HG03175 (cell line): ENCODE measurements around the gene DNAJC2.
"Not testable (repeated sequence)": the region's sequence is repeated elsewhere in the genome, so short reads cannot be mapped to it uniquely, and the experiment has no call there.

Experiments used
- ATAC-seq: cut with Tn5 transposase; IDR thresholded peaks from one replicate; pipeline ENCODE4 v1.9.1; 2021; ENCODE audit warnings: mild to moderate bottlenecking, moderate library complexity; ENCODE audit not compliant: unreplicated experiment

The DNAJC2 gene

DNA sequence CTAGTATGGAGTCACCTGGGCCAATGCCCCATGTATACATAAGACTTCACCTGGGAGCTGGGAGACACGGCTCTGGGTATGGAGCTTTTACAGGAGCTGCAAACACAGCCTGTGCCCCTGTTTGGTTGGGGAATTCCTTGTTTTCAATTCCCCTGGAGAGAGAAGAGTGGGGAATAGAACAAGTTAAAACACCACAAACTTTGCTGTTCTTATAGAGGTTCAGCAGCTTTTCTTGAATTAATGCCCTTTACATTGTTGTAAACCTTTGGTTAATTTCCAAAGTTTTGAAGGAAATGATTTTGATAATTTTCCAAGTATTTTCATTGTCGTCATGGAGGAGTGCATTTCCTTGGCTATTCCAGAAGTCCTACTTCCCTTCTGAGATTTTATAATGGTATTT lies 66.4 kb downstream of the DNAJC2 start:
- ATAC-seq, result not testable (repeated sequence)

DNA sequence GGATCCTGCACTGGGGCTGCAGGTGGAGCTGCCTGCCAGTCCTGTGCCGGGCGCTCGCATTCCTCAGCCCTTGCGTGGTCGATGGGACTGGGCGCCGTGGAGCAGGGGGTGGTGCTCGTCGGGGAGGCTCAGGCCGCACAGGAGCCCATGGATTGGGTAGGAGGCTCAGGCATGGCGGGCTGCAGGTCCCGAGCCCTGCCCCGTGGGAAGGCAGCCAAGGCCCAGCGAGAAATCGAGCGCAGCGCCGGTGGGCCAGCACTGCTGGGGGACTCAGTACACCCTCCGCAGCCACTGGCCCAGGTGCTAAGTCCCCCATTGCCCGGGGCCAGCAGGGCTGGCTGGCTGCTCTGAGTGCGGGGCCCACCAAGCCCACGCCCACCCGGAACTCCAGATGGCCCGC lies 69.7 kb downstream of the DNAJC2 start:
- not testable (repeated sequence) for ATAC-seq

DNA sequence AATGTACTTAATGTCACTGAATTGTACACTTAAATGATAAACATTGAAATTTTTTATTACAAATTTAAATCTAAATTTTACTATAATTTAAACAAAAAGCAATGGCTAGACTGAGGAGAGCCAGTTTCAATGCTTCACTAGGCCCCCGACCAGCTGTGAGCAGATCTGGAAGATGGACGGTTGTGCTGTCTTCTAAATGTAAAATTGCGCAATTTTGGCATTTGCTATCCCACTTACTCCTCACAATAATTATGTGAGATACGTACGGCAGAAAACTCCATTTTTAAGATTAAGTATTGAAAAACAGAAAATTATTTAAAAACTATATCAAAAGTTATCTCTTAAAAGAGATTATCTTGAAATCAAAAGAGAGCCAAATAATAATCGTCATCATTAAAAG lies 71.2 kb downstream of the DNAJC2 start:
- not testable (repeated sequence) for ATAC-seq

DNA sequence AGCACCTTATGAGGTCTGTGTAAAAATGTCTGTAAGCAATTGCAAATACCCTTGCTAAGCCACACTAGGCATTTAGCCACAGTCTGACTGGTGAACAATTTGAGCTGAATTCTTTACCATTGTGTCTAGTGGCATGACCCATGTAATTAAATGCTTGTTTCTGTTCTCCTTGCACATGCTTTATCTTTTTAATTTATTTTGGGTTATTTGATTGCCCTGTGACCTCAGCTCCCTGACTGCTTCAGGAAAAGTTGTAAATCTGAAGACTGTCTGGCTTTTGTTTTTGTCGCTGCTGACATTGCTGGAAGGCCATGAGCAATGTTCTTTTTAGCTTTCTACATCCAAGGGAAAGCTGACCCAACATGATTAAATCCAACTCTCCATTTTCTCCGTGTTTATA lies 78.3 kb downstream of the DNAJC2 start:
- ATAC-seq, result not testable (repeated sequence)

DNA sequence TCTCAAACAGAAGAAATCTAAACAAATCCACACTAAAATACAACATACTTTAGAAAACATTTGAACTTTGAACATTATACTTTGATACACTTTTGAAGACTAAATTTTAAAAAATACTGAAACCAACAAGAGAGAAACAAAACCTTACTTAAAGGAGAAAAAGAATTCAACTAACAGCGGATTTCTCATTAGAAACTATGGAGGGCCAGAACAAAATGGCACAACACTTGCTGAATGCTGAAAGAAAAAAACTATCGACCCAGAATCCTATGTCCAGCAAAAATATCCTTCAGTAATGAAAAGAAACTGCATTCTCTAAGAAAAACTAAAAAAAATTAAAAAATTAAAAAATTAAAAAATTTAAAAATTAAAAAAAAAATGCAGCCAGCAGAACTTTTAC lies 80.5 kb downstream of the DNAJC2 start:
- ATAC-seq, result not testable (repeated sequence)
